HEK293 (cell line): ENCODE measurements around the gene SPECC1L.
A peak's percentile ranks its signal among the peaks of the same experiment; 100 is the strongest.

Experiments used
- CTCF ChIA-PET: fragments of 350-600 bp; formaldehyde crosslinking; extraction: SDS; loops from one replicate; lab custom pipeline; 2021; ENCODE audit warnings: antibody characterized with exemption; lab: Yijun Ruan, JAX
- POLR2A ChIA-PET: fragments of 300-600 bp; formaldehyde crosslinking; extraction: SDS; loops from one replicate; lab custom pipeline; 2020; ENCODE audit warnings: antibody characterized with exemption, inconsistent platforms; lab: Yijun Ruan, JAX
- H3K27ac ChIP-seq: fragments of 200-500 bp; sonication (Bioruptor generic); 2 replicates; pipeline ENCODE4 v1.5.1; 2014; ENCODE audit warnings: low read depth, low read length, control low read depth, inconsistent platforms; ENCODE audit errors: extremely low read depth
- H3K36me3 ChIP-seq, 2 experiments: fragments of 200-500 bp in 1 of 2; sonication (Bioruptor generic) in 1 of 2; 1 replicate in 1 of 2; 2 replicates in 1 of 2; pipeline ENCODE4 v1.5.1; 2014 to 2017; ENCODE audit warnings: inconsistent platforms in 2 of 2, low read length in 2 of 2; ENCODE audit not compliant: control insufficient read depth in 2 of 2, insufficient read depth in 1 of 2
- H3K4me1 ChIP-seq: fragments of 200-500 bp; sonication (Bioruptor generic); 2 replicates; pipeline ENCODE4 v1.5.1; 2014; ENCODE audit warnings: mild to moderate bottlenecking, low read length, inconsistent platforms; ENCODE audit not compliant: control insufficient read depth, insufficient read depth
- H3K4me3 ChIP-seq: 2 replicates; pipeline ENCODE4 v1.5.1; 2011; ENCODE audit warnings: low read depth, mild to moderate bottlenecking, control low read depth, low read length, moderate library complexity
- H3K9me3 ChIP-seq: fragments of 200-500 bp; sonication (Bioruptor generic); 2 replicates; pipeline ENCODE4 v1.5.1; 2014; ENCODE audit warnings: low read depth, low read length, inconsistent platforms; ENCODE audit not compliant: control insufficient read depth, insufficient read depth
- HOXA7 ChIP-seq: sonication (generic); formaldehyde crosslinking; IDR thresholded peaks from 2 replicates; pipeline ENCODE4 v1.8.1; 2022; ENCODE audit warnings: missing genetic modification reagents, borderline replicate concordance
- HOXD13 ChIP-seq: sonication (generic); formaldehyde crosslinking; IDR thresholded peaks from 2 replicates; pipeline ENCODE4 v1.8.0; 2022; ENCODE audit warnings: missing genetic modification reagents, borderline replicate concordance
- SCRT2 ChIP-seq: fragments of 450-650 bp; formaldehyde crosslinking; IDR thresholded peaks from 2 replicates; pipeline ENCODE4 v1.5.1; 2016; ENCODE audit warnings: missing biosample characterization, missing genetic modification characterization
- ZIC2 ChIP-seq: fragments of 450-650 bp; formaldehyde crosslinking; IDR thresholded peaks from 2 replicates; pipeline ENCODE4 v1.5.1; 2016; ENCODE audit warnings: missing biosample characterization, missing genetic modification characterization
- ZNF138 ChIP-seq: fragments of 450-650 bp; formaldehyde crosslinking; IDR thresholded peaks from 2 replicates; pipeline ENCODE4 v1.5.1; 2016; ENCODE audit warnings: missing biosample characterization, missing genetic modification characterization, borderline replicate concordance
- ZNF2 ChIP-seq: fragments of 450-650 bp; formaldehyde crosslinking; IDR thresholded peaks from 2 replicates; pipeline ENCODE4 v1.5.1; 2016; ENCODE audit warnings: missing biosample characterization, missing genetic modification characterization
- ZNF211 ChIP-seq: fragments of 450-650 bp; formaldehyde crosslinking; IDR thresholded peaks from 2 replicates; pipeline ENCODE4 v1.5.1; 2016; ENCODE audit warnings: low read depth, missing biosample characterization, missing genetic modification characterization
- ZNF24 ChIP-seq: fragments of 450-650 bp; formaldehyde crosslinking; IDR thresholded peaks from 2 replicates; pipeline ENCODE4 v1.5.1; 2016; ENCODE audit warnings: missing biosample characterization, missing genetic modification characterization
- ZNF302 ChIP-seq: fragments of 450-650 bp; formaldehyde crosslinking; IDR thresholded peaks from 2 replicates; pipeline ENCODE4 v1.5.1; 2016; ENCODE audit warnings: missing biosample characterization, missing genetic modification characterization, low read depth
- ZNF335 ChIP-seq: fragments of 450-650 bp; formaldehyde crosslinking; conservative IDR thresholded peaks from 2 replicates; pipeline ENCODE4 v1.5.1; 2016; ENCODE audit warnings: missing biosample characterization, missing genetic modification characterization
- ZNF341 ChIP-seq: fragments of 450-650 bp; formaldehyde crosslinking; IDR thresholded peaks from 2 replicates; pipeline ENCODE4; 2016; ENCODE audit warnings: low read depth, missing biosample characterization, missing genetic modification characterization
- ZNF473 ChIP-seq: fragments of 450-650 bp; formaldehyde crosslinking; IDR thresholded peaks from 2 replicates; pipeline ENCODE4 v1.5.1; 2017; ENCODE audit warnings: missing biosample characterization, missing genetic modification characterization
- TF ChIP-seq, protein P1 (sequence below): fragments of 450-650 bp; formaldehyde crosslinking; IDR thresholded peaks from 2 replicates; pipeline ENCODE4 v1.5.1; 2017; ENCODE audit warnings: missing biosample characterization, missing genetic modification characterization

The SPECC1L gene

DNA sequence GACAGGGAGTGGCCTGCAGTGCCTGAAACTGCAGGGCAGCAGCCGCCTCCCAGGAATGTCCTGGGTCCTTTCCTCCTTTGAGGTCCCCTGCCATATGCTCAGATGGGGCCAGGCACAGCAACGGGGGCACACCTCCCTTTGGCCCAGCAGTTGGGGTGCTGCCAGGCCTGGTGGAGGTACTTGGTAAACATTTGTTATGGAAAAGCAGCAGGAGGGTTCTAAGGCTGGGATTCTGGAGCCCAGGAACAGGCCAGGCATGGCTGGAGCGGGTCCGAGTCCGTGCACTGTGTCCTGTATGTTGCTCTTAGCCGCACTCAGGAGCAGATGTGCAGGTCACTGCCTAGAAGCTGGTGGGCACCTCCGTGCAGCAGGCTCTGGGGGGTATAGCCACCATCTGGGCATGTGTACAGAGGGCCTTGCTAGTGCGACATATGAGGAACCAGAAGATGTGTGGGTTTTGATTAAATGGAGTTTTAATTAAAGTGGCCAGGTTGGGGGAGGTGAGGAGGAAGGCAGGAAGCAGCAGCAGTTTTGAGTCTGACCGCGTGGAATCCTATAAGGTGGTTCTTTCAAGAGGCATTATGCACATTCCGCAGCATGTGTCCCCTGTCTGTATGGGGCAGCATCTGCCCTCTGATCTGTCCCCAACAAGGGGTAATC lies 158.2 kb downstream of the SPECC1L start:
- POLR2A ChIA-PET, result no interaction called here
- no peaks in the 10 kb centered on the region for H3K36me3 ChIP-seq
- no peaks in the 10 kb centered on the region for H3K9me3 ChIP-seq
- CTCF ChIA-PET, result interaction anchor here (0.9 to 1.6 kb wide), 3 partner anchors 74 to 78 kb away, joined by 3 to 4 read pairs (median 3); no protein-coding TSS in a partner anchor
- no peak overlapping the region for H3K4me3 ChIP-seq
- TF ChIP-seq ZNF211 (tag by site-specific recombination) (no peak), ZNF335 (tag by site-specific recombination) (peak; percentile 24), ZNF341 (peak; percentile 40; the same call in 1 of the 2 replicates)
- TF ChIP-seq, all 188 proteins: peak for 2
- Histone ChIP-seq H3K27ac (no peak overlapping the region), H3K4me1 (no peaks in the 10 kb centered on the region)

DNA sequence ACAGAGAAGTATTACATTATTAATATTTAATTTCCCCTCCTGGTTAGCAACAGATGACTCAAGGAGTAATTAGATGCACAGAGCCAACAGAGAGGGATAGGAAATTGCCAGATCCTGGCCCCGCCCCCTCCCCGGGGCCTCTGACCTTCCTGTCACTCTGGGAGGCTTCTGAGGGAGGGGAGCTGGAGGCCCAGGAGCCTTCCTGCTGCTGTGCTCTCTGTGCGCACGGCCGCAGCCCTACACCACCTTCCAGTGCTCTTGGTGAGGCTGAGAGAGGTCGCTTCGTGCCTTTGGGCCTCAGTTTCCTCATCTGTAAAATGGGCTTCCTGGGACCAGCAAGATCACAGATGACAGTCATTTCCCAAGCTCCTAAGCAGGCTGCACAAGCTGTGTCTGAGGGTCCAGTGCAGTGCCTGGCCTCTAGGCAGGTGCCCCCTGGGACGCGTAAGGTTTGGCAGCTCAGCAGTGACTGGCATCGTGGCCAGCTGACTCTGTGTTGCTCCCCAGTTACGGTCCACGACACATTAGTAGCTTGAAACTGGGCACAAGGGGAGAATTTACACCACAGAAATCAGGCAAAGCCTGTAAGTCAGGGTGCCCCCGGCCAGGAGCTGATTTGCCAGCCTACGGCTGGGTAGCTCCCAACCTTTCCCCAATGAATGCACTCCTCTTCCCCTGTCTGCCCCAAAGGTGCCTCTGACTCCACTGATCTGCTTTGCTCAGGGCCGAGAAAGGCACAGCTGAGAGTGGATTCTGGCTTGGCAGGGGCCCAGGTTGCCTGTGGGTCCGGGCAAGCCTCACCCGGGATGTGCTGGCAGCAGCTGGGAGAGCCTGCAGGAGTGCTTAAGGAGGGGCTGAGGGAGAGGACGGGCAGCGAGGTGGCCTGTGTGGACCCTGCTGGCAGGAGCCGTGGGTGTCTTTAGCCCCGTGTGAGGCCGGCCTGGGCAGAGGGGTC lies 159.1 kb downstream of the SPECC1L start:
- Histone ChIP-seq H3K9me3 (no peaks in the 10 kb centered on the region), H3K4me1 (no peaks in the 10 kb centered on the region), H3K4me3 (no peak overlapping the region), H3K36me3 (no peaks in the 10 kb centered on the region), H3K27ac (no peak overlapping the region)
- CTCF ChIA-PET, result interaction anchor here (0.6 to 1.6 kb wide), 5 partner anchors 42 to 232 kb away, joined by 3 to 4 read pairs (median 4); no protein-coding TSS in a partner anchor
- no peak for TF ChIP-seq ZNF138 (tag by site-specific recombination)
- no peak for TF ChIP-seq ZNF24 (tag by site-specific recombination)
- TF ChIP-seq ZNF302, result no peak
- no peak for TF ChIP-seq ZNF2
- TF ChIP-seq, protein P1, sequence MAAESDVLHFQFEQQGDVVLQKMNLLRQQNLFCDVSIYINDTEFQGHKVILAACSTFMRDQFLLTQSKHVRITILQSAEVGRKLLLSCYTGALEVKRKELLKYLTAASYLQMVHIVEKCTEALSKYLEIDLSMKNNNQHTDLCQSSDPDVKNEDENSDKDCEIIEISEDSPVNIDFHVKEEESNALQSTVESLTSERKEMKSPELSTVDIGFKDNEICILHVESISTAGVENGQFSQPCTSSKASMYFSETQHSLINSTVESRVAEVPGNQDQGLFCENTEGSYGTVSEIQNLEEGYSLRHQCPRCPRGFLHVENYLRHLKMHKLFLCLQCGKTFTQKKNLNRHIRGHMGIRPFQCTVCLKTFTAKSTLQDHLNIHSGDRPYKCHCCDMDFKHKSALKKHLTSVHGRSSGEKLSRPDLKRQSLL (tag by site-specific recombination), result no peak
- no peak for TF ChIP-seq HOXA7 (CRISPR knock-in tag)
- no peak for TF ChIP-seq ZNF473 (tag by site-specific recombination)
- TF ChIP-seq ZIC2 (tag by site-specific recombination), result peak; percentile 74
- POLR2A ChIA-PET, result interaction anchor here (1.1 kb wide), 1 partner anchor 125 kb away, joined by 3 read pairs; the partner anchor contains the start of gene GUCD1

DNA sequence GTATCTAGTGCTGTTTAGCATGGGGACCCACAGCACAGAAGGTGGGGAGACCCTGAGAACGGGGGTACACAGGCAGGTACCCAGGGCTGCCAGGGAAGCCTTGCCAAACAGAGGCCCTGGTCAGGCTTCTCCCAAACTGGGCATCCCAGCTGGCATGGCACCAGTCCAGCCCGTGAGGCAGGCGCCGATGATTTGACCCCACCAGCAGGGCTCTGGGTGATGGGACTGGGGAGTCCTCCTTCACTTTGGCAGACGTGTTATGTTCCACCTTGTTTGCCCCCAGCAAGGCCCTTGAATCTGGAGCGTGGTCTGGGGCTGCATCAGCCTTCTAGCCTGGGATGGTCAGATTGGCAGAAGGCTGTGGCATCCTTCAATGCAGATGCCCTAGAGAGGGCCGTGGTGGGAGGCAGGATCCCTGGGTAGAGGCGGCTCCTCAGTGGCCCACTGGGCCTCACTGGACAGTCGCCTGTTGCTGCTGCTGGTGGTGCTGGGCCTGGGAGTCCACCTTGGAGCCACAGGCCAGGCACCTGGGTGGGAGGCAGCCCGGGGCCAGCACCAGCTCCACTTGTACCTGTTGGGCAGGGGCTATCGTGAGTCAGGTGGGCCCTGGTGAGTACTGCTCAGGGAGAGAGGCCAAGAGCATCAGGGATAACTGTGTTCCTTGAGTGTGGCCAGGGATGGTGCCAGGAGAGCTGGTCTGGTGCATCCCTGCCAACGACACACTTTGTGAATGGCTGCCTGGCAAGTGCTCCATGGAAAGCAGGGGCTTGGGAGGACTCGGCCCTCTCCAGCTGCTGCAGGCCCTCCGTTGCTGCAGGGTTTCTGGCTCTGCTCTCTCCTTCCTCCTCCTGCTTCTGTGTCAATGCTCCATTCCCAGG lies 160.0 kb downstream of the SPECC1L start:
- no peaks in the 10 kb centered on the region for H3K36me3 ChIP-seq
- ChIA-PET POLR2A (interaction anchor here (1.1 kb wide), 1 partner anchor 124 kb away, joined by 3 read pairs; the partner anchor contains the start of gene GUCD1), CTCF (interaction anchor here (0.6 to 2.6 kb wide), 4 partner anchors 73 to 233 kb away, joined by 3 to 9 read pairs (median 4); no protein-coding TSS in a partner anchor)
- no peak overlapping the region for H3K4me3 ChIP-seq
- H3K9me3 ChIP-seq, result no peaks in the 10 kb centered on the region
- TF ChIP-seq HOXD13 (CRISPR knock-in tag) (no peak), SCRT2 (0 out of 2 replicates have a peak, but pooled peaks have one; percentile 21)
- H3K4me1 ChIP-seq, result no peaks in the 10 kb centered on the region
- H3K27ac ChIP-seq, result no peak overlapping the region
